Progenitor cell of endocrine pancreas (in vitro differentiated cells): Measurements from ENCODE around the gene SLC43A3. TPM values are rescaled to one million over a fixed set of nuclear protein-coding genes. Genes with fewer than 3 reads are reported as not detected.
"Not testable (repeated sequence)": the region's sequence is repeated elsewhere in the genome, so short reads cannot be mapped to it uniquely, and the experiment has no call there.

Source experiments
- DNase-seq: peaks from one replicate; pipeline ENCODE4 v3.0.0; 2021; ENCODE audit warnings: low spot score; ENCODE audit not compliant: unreplicated experiment
- H3K27ac Mint-ChIP-seq: 2 replicates; pipeline ENCODE4 v1.8.0; 2021; ENCODE audit warnings: mild to moderate bottlenecking, moderate library complexity, mixed read lengths
- H3K27me3 Mint-ChIP-seq: 2 replicates; pipeline ENCODE4 v1.8.0; 2021; ENCODE audit warnings: mixed read lengths
- H3K36me3 Mint-ChIP-seq: 2 replicates; pipeline ENCODE4 v1.8.0; 2022; ENCODE audit warnings: mixed read lengths; ENCODE audit not compliant: insufficient read depth
- H3K4me1 Mint-ChIP-seq: 2 replicates; pipeline ENCODE4 v1.8.0; 2021; ENCODE audit warnings: low read depth, mixed read lengths
- H3K4me3 Mint-ChIP-seq: 2 replicates; pipeline ENCODE4 v1.8.0; 2021; ENCODE audit warnings: low read depth, mild to moderate bottlenecking, moderate library complexity, mixed read lengths
- H3K9me3 Mint-ChIP-seq: 2 replicates; pipeline ENCODE4 v1.8.0; 2021; ENCODE audit warnings: low read depth, mixed read lengths
- CTCF ChIP-seq: fragments of 200-600 bp; sonication (generic); IDR thresholded peaks from one replicate; pipeline ENCODE4 v1.5.0; 2021; ENCODE audit warnings: antibody characterized with exemption, mild to moderate bottlenecking; ENCODE audit not compliant: unreplicated experiment
- total RNA-seq: library from RNA; stranded (reverse); gene quantifications from 2 replicates; pipeline ENCODE4 v1.2.1, GENCODE V29; 2021

Gene SLC43A3
- total RNA-seq, 1 donor from 2014 or later = 24.6 TPM

GRCh38 chr11:57368106-57368844 lies 58.6 kb downstream of the SLC43A3 start:
- H3K4me1 Mint-ChIP-seq = peaks cover 7% of the 10 kb centered on the region
- H3K4me3 Mint-ChIP-seq = no peak overlapping the region
- H3K36me3 Mint-ChIP-seq = no peaks in the 10 kb centered on the region
- H3K27ac Mint-ChIP-seq = no peak overlapping the region
- DNase-seq = no peak
- no peak for TF ChIP-seq CTCF
- H3K9me3 Mint-ChIP-seq = no peaks in the 10 kb centered on the region
- peaks cover 7% of the 10 kb centered on the region for H3K27me3 Mint-ChIP-seq

DNA sequence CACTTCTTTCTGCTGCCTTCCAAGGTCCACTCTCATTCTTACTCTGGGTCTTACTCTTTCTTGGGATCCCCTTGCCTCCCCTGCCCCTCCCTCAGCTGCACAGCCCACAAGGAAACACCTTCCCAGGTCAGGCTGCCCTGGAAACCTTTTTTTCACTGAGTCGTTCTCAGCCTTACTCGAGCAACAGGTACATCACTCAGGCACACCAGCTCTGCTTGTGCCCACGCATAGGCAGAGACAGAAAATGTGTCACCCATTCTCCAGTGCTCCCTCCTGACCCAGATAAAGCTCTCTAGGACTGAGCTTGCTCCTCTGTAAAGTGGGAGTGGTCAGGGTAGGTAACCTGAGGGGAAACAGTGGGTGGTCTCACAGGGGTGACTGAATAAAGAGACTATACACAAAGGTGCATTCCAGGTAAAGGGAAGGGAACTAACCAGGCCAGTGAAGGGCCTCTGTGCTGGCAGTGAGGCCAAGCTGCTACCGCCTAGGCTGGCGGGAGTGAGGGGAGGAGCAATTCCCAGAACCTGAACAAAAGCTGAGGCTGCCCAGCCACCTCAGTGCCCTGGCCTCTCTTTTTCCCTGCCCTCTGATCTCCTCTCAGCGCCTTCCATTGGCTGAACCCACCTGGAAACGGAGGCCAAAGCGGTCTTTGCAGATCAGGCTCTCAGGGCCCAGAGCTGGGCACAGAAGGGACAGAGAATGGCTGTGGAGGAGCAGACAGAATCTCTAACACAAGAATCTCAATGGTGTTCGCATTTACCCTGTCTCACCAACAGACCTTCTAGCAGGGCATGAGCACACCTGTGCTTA lies 61.9 kb downstream of the SLC43A3 start:
- DNase-seq = no peak
- TF ChIP-seq CTCF = no peak
- Mint-ChIP-seq H3K9me3 (peaks cover 3% of the 10 kb centered on the region), H3K27me3 (peaks cover 4% of the 10 kb centered on the region), H3K4me1 (peaks cover 15% of the 10 kb centered on the region), H3K27ac (peak overlapping the region; percentile 33), H3K36me3 (no peaks in the 10 kb centered on the region), H3K4me3 (no peak overlapping the region)

DNA sequence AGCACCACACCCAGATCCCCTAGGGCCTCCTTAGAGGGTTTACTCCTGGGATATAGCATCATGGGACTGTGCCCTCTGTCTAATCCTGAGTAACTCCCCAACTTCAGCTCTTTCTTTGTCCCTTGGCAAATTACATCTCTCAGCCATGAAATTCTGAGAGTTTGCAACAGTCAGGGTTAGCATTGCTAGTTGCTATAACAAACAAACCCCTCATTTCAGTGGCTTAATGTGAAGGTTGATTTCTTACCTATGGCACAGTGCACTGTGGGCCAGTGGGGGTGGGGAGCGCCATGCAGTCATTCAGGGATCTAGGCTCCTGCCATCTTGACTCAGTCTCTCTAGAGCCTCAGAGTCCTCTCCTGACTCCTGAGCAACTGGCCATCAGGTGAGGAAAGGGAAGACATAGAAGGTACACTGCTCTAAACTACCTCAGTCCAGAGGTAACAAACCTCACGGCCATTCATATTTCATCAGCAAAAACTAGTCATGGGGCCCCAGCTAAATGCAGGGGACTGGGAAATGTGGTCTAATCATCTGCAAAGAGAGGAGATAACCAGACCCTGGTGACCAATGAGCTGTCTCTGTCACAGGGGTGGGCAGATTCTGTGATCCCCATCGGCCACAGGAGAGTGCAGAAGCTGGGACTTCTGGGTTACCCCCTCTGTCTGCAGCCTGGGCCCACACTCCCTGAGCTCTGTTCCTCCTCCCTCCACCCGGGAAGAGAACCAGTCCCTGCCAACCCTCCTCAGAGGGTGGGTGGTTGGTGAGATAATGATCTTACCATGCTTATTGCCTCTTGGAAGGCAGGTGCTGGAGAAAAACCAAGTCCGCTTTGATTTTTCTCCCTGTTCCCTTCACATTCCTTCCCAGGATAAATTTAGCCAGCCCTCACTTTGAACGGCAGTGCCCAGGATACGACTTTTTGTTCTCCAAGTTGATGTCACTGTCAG lies 63.5 kb downstream of the SLC43A3 start:
- peaks cover 28% of the 10 kb centered on the region for H3K4me1 Mint-ChIP-seq
- H3K27ac Mint-ChIP-seq = peak overlapping the region; percentile 33
- no peaks in the 10 kb centered on the region for H3K36me3 Mint-ChIP-seq
- H3K4me3 Mint-ChIP-seq = no peak overlapping the region
- no peak for TF ChIP-seq CTCF
- peaks cover 4% of the 10 kb centered on the region for H3K27me3 Mint-ChIP-seq
- peaks cover 3% of the 10 kb centered on the region for H3K9me3 Mint-ChIP-seq
- DNase-seq = no peak

- Mint-ChIP-seq H3K27me3 (peaks cover 4% of the 10 kb centered on the region), H3K4me1 (peaks cover 28% of the 10 kb centered on the region), H3K4me3 (no peak overlapping the region)
These were observed 65.0 kb downstream of the SLC43A3 start for GRCh38 chr11:57361926-57362325.

DNA sequence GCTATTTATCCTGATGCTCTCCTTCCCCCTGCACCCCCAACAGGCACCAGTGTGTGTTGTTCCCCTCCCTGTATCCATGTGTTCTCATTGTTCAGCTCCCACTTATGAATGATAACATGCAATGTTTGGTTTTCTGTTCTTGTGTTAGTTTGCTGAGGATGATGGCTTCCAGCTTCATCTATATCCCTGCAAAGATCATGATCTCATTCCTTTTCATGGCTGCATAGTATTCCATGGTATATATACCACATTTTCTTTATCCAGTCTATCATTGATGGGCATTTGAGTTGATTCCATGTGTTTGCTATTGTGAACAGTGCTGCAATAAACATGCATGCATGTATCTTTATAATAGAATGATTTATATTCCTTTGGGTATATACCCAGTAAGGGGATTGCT lies 65.5 kb downstream of the SLC43A3 start:
- not testable (repeated sequence) for H3K27ac Mint-ChIP-seq, H3K27me3 Mint-ChIP-seq, H3K9me3 Mint-ChIP-seq, H3K36me3 Mint-ChIP-seq, H3K4me3 Mint-ChIP-seq, DNase-seq
- peaks cover 28% of the 10 kb centered on the region for H3K4me1 Mint-ChIP-seq

More at GRCh38 chr11:57361926-57362325, 65.0 kb downstream of the SLC43A3 start:
- Mint-ChIP-seq H3K9me3 (peaks cover 3% of the 10 kb centered on the region), H3K36me3 (no peaks in the 10 kb centered on the region), H3K27ac (no peak overlapping the region)
- no peak for TF ChIP-seq CTCF
- DNase-seq = no peak
